Osteocyte (in vitro differentiated cells): ENCODE measurements around the gene WDR27. TPM values are rescaled to one million over a fixed set of nuclear protein-coding genes. Genes with fewer than 3 reads are reported as not detected.

Experiments
- DNase-seq: peaks from one replicate; pipeline ENCODE4 v3.0.0; 2021; ENCODE audit warnings: mixed read lengths; ENCODE audit not compliant: unreplicated experiment; ENCODE audit errors: extremely low spot score
- H3K27ac Mint-ChIP-seq: one replicate; pipeline ENCODE4 v1.8.0; 2021; ENCODE audit warnings: mild to moderate bottlenecking, mixed read lengths; ENCODE audit not compliant: unreplicated experiment
- H3K27me3 Mint-ChIP-seq: one replicate; pipeline ENCODE4 v1.8.0; 2021; ENCODE audit warnings: mixed read lengths; ENCODE audit not compliant: unreplicated experiment
- H3K36me3 Mint-ChIP-seq: one replicate; pipeline ENCODE4 v1.8.0; 2021; ENCODE audit warnings: mixed read lengths; ENCODE audit not compliant: unreplicated experiment
- H3K4me1 Mint-ChIP-seq: one replicate; pipeline ENCODE4 v1.8.0; 2021; ENCODE audit warnings: mixed read lengths; ENCODE audit not compliant: unreplicated experiment
- H3K4me3 Mint-ChIP-seq: one replicate; pipeline ENCODE4 v1.8.0; 2021; ENCODE audit warnings: mild to moderate bottlenecking, moderate library complexity, mixed read lengths; ENCODE audit not compliant: unreplicated experiment
- H3K9me3 Mint-ChIP-seq: one replicate; pipeline ENCODE4 v1.8.0; 2021; ENCODE audit warnings: mixed read lengths; ENCODE audit not compliant: unreplicated experiment
- CTCF ChIP-seq: fragments of 200-600 bp; sonication (generic); IDR thresholded peaks from 2 replicates; pipeline ENCODE4 v1.5.0; 2021; ENCODE audit warnings: antibody characterized with exemption, mild to moderate bottlenecking, moderate library complexity
- total RNA-seq: library from RNA; stranded (reverse); gene quantifications from 2 replicates; pipeline ENCODE4 v1.2.1, GENCODE V29; 2021

The WDR27 gene
- total RNA-seq, 1 donor from 2014 or later: 37.4 TPM

DNA sequence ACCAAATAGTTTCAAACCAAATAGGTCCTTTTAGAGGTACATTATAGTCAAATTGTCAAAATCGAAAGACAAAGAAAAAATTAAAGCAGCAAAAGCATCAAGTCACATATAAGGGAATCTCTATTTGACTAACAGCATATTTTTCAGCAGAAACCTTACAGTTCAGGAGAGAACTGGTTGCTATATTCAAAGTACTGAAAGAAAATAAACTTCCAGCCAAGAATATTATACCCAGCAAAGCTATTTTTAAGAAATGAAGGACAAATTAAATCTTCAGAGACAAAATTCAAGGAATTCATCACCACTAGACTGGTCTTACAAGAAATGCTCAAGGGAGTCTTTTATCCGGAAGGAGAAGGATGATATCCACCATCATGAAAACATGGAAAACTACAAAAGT, 16.0 kb downstream of the WDR27 start:
- Mint-ChIP-seq H3K36me3 (peaks cover 56% of the 10 kb centered on the region), H3K27ac (no peak overlapping the region), H3K4me3 (no peak overlapping the region), H3K9me3 (peaks cover 38% of the 10 kb centered on the region), H3K27me3 (no peaks in the 10 kb centered on the region), H3K4me1 (peaks cover 2% of the 10 kb centered on the region)
- no peak for DNase-seq
- no peak for TF ChIP-seq CTCF

GRCh38 chr6:169684056-169684455, 17.8 kb downstream of the WDR27 start:
- TF ChIP-seq CTCF: no peak
- H3K9me3 Mint-ChIP-seq: peaks cover 48% of the 10 kb centered on the region
- no peak overlapping the region for H3K4me3 Mint-ChIP-seq
- DNase-seq: no peak
- no peaks in the 10 kb centered on the region for H3K4me1 Mint-ChIP-seq
- H3K27ac Mint-ChIP-seq: no peak overlapping the region
- H3K36me3 Mint-ChIP-seq: peaks cover 65% of the 10 kb centered on the region
- H3K27me3 Mint-ChIP-seq: no peaks in the 10 kb centered on the region

DNA sequence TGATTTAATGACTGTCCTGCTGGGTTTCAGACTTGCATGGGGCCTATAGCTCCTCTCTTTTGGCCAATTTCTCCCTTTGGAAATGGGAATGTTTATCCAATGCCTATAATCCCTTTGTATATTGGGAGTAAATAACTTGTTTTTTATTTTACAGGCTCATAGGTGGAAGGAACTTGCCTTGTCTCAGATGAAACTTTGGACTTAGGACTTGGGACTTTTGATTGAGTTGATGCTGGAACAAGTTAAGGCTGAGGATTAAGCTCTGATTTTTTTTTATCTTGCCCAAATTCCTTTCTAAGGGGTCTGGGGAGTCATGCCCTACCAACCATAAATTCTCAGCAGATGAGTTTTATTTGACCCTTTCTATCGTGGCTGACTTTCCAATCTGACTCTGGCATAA, 23.5 kb downstream of the WDR27 start:
- H3K4me3 Mint-ChIP-seq: no peak overlapping the region
- DNase-seq: no peak
- no peaks in the 10 kb centered on the region for H3K4me1 Mint-ChIP-seq
- TF ChIP-seq CTCF: no peak
- H3K27ac Mint-ChIP-seq: no peak overlapping the region
- H3K9me3 Mint-ChIP-seq: peaks cover 32% of the 10 kb centered on the region
- H3K27me3 Mint-ChIP-seq: no peaks in the 10 kb centered on the region
- H3K36me3 Mint-ChIP-seq: peaks cover 60% of the 10 kb centered on the region

GRCh38 chr6:169677096-169677495, 24.7 kb downstream of the WDR27 start:
- no peak for TF ChIP-seq CTCF

DNA sequence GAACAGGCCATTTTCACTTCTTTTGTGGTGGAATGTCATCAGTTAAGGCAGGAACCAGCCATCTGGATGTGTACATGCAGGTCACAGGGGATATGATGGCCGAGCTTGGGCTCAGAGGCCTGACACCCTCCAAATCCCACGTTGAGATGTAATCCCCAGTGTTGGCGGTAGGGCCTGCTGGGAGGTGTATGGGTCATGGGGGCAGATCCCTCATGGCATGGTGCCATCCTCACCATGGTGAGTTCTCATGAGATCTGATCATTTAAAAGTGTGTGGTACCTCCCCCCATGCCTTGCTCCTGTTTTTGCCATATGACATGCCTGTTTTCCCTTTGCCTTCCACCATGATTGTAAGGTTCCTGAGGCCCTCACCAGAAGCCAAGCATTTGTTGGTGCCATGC, 26.8 kb downstream of the WDR27 start:
- H3K36me3 Mint-ChIP-seq: peaks cover 49% of the 10 kb centered on the region

More at GRCh38 chr6:169677096-169677495, 24.7 kb downstream of the WDR27 start:
- Mint-ChIP-seq H3K27ac (no peak overlapping the region), H3K27me3 (no peaks in the 10 kb centered on the region), H3K4me1 (no peaks in the 10 kb centered on the region), H3K9me3 (peaks cover 29% of the 10 kb centered on the region), H3K4me3 (no peak overlapping the region), H3K36me3 (peaks cover 54% of the 10 kb centered on the region)
- no peak for DNase-seq

More for the DNA sequence above, 26.8 kb downstream of the WDR27 start:
- H3K27ac Mint-ChIP-seq: no peak overlapping the region
- H3K27me3 Mint-ChIP-seq: no peaks in the 10 kb centered on the region
- H3K4me1 Mint-ChIP-seq: peaks cover under 1% of the 10 kb centered on the region
- TF ChIP-seq CTCF: no peak
- H3K4me3 Mint-ChIP-seq: no peak overlapping the region
- no peak for DNase-seq
- H3K9me3 Mint-ChIP-seq: peaks cover 13% of the 10 kb centered on the region
